ENCODE results near the gene CDRT4. TPM values are rescaled to one million over a fixed set of nuclear protein-coding genes. Genes with fewer than 3 reads are reported as not detected.
"Not testable (repeated sequence)": the region's sequence is repeated elsewhere in the genome, so short reads cannot be mapped to it uniquely, and the experiment has no call there.

CDRT4 gene
- total RNA-seq, 1 donor from 2014 or later: 2.9 TPM

- DNase-seq (ENCODE audit: low read depth, low spot score): no peak
Observed at GRCh38 chr17:15457723-15458094, 9.7 kb downstream of the CDRT4 start.

DNA sequence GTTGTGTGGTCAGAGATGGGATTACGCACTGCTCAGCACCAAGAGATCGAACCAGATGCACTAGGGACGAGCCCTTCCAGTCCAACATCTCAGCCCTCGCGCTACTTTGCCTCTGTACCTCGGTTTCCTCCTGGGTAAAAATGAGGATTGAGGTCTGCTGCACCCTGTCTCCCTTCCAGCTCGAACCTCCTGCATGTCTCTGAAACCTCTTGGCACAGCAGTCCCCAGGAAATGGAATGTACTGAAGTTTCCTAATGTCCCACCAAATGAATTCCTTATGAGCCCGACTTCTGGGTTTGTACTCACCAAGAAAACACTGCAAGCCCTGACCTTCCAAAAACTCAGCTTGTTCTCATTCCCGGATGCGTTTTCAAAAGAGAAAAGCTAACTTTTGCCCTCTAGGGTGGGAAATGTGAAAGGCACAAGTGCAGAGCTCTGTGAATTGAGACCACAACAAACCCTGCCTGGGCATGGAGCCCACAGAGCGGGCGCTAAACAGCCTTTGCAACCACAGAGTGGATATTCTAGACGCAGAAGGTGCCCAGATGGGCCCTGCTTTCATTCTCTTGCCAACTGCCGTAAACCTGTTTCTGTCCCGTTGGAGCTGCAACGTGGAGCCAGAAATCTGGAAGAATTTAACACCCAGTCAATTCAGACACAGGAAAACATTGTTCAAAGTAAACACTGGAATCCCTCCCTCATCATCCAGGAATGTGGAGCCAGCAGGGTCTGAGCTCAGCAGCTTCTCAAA is 10.3 kb downstream of the CDRT4 start:
- DNase-seq (ENCODE audit: low read depth, low spot score): no peak

GRCh38 chr17:15456496-15456895 is 10.9 kb downstream of the CDRT4 start:
- DNase-seq (ENCODE audit: low read depth, low spot score): no peak

DNA sequence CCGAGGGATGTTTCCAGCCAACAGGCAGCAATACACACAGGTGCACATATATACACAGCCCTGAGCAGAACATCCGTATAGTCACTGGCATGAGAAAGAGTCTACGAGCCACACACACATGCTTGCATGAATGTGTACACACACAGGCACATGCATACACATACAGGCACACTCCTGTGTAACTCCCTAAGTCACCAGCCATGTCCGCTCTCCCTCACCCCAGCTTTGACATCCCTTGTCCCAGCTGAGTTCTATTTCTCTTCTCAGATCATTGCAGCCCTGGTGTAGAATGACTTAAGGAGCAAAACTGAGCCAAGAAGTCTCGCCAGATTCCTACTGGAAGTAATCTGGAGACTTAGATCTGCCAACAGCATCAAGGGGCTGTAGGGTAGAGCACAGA is 13.1 kb downstream of the CDRT4 start:
- DNase-seq (ENCODE audit: low read depth, low spot score): no peak

DNA sequence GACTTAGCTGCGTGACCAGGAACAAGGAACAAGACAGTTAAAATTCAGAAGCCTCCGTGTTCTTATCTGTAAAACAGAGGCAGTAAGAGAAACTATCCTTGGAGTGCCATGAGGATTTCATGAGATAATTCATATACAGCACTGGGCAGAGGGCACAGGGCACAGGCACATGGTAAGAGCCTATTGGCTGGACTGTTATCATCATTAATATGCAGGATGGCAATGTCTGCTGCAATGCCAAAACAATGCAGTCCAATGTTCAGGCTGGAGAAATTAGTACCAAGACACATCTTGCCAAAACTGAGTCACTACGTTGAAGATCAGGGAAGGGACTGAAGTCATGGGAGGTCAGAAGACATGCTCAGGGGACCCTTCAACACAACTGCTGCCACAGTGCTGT is 13.6 kb downstream of the CDRT4 start:
- DNase-seq (ENCODE audit: low read depth, low spot score): no peak

GRCh38 chr17:15453246-15453645 is 14.2 kb downstream of the CDRT4 start:
- DNase-seq (ENCODE audit: low read depth, low spot score): no peak

- no peak for DNase-seq (ENCODE audit: low read depth, low spot score)
Observed at GRCh38 chr17:15452746-15453145, 14.7 kb downstream of the CDRT4 start.

DNA sequence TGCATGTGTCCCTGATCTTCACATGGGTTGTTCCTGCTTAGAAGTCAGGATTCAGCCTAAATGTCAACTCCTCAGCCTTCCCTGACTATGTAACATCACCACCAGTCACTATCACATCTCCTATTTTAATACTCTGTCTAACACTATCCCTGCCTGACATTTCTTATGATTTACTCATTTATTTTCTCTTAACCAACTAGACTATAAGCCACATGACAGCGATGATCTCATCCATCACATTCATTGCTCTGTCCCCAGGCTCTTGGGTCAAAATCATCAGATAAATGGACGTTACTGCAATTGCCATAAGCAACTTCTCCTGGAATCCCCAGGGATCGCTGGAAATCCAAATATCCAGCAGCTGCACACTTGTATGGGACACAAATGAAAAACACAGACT is 15.7 kb downstream of the CDRT4 start:
- DNase-seq (ENCODE audit: low read depth, low spot score): no peak

DNA sequence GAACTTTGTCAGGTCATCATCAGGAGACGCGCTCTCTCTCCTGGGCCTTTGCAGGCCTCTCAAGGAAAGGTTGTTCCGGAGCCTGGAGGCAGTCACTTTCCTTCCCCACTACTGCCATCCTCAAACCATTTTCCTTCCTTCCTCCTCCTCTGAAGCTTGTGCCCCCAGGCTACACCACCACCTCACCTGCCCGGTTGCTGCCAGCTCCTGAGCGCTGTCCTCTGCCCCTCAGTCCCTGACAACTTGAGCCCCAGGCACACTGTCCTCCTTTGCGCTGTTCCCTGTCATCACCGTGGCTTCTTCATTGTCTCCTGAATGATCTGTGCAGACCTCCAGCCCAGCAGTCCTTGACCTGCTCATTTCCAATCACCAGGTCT is 18.9 kb downstream of the CDRT4 start:
- no peak for DNase-seq (ENCODE audit: low read depth, low spot score)

DNA sequence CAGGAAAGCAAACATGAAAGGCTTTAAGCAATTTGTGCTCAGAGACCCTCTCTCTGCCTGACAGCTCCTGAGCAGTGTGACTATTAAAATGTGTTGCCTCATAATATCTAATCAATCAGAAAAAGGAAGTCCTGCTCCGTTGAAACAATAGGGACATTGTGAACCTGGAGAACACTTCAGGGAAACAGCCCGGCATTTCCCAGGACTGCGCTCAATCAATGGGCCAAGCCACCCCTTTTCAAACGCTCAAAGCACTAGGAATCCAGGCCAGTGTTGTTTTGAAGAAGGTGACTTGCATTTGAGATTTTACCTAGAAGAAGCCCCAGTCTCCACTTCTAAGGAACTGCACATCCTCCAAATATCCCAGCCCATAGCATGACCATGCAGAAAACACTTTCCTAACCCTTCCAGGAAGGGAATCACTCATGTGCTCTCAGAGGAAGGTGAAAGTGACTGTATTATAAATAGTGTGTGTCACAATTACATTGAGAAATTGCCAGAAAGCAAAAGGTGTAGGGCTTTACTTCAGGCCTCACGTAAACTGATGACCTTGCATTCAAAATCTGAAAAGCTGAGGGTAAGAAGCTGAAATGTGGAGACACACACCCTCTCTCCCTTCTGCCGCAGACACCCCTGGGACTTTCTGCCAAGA is 19.4 kb downstream of the CDRT4 start:
- DNase-seq (ENCODE audit: low read depth, low spot score): no peak

- DNase-seq (ENCODE audit: low read depth, low spot score): no peak
Observed at GRCh38 chr17:15446036-15446435, 21.4 kb downstream of the CDRT4 start.

DNA sequence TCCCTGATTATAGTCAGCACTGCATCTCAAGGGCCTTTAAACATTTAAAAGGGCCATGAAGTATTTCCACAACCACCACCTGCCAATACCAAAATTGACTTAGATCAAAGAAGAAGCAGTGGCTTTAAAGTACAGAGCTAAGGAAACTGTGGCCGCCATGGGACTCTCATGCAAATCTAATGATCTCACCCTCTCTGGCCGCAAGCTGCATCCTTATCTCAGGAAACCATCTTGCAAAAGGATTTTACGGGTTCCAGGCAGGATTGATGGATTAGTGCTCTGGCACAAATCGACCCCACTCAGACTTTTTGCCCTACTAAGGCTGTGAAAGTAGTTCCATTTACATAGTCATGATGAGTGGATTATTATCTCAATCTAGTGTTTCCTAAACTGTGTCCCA is 22.6 kb downstream of the CDRT4 start:
- peak; percentile 92 for DNase-seq (ENCODE audit: low read depth, low spot score)

GRCh38 chr17:15442311-15443180 is 24.9 kb downstream of the CDRT4 start:
- no peak for DNase-seq (ENCODE audit: low read depth, low spot score)

GRCh38 chr17:15441315-15441714 is 26.1 kb downstream of the CDRT4 start:
- peak; percentile 41 for DNase-seq (ENCODE audit: low read depth, low spot score)

GRCh38 chr17:15440347-15440746 is 27.1 kb downstream of the CDRT4 start:
- no peak for DNase-seq (ENCODE audit: low read depth, low spot score)

GRCh38 chr17:15439205-15439985 is 28.0 kb downstream of the CDRT4 start:
- not testable (repeated sequence) for DNase-seq (ENCODE audit: low read depth, low spot score)

GRCh38 chr17:15438491-15439105 is 28.8 kb downstream of the CDRT4 start:
- DNase-seq (ENCODE audit: low read depth, low spot score): no peak

GRCh38 chr17:15437303-15437635 is 30.2 kb downstream of the CDRT4 start:
- DNase-seq (ENCODE audit: low read depth, low spot score): no peak

DNA sequence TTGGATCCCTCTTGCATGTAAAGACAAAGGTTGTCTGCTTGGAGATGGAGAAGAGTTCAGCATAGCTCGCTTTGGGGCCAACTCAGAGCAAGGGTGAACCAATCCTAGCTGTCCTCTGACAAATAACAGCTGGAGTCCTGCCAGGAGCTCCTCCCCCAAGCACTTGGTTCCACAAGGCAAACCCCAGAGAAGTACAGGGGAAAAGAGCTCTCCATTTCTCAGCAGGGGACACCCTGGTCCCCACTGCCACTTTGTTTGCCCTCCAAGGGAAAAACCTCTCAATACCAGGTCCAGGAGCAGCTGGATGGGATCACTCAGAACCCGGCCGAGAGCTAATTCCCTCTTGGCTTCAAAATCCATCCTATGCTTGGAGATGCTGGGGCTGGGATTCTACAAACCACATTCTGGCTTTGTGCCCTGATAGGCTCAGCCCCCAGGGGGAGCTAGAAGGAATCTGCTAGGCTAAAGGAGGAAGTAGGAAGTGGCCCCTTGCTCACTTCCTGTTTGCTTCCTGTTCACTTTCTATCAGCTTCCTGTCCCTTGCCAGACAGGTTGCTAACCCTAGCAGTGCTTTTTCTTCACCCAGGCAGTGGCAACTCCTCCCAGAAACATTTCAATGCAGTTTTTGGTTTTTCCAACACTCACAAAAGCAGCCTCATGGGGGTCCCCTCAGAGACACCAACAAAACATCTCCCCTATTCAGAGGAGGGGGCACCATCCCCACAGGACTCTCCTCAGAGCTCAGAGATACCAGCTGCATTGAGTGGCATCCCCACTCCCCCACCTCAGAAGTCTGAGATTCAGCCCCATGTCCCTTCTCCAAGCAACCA is 30.7 kb downstream of the CDRT4 start:
- DNase-seq (ENCODE audit: low read depth, low spot score): no peak

DNA sequence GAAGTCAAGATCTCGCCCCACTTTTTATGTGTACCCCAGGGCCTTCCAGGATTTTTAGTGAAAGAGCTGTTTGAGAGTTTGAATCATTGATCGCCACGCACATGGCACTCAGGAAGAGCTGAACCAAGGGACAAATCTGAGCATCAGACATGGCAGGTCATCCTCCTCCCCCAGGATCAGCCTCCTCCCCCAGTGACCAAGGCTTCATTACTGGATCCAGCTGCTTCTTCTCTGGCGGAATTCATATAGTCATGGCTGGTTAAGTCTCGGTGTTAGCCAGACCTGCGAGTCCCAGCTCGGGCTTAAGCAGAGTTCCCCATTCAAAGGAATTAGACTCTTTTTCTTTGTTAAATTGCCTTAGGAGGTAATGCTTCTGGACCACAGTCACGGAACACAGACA is 32.5 kb downstream of the CDRT4 start:
- no peak for DNase-seq (ENCODE audit: low read depth, low spot score)
